ENCODE results near the gene AFF3. TPM values are rescaled to one million over a fixed set of nuclear protein-coding genes. Genes with fewer than 3 reads are reported as not detected.

Gene AFF3
- total and polyA plus RNA-seq, 10 of the 15 experiments (the other 5 are each of a cell fraction or from before 2014, with no cell fraction given), result 0.26 to 5.5 (median 3.0) TPM

- RAD21 ChIA-PET (ENCODE audit: unreplicated experiment), result no interaction called here
- no peaks in the 10 kb centered on the region for H3K36me3 ChIP-seq (ENCODE audit: control insufficient read depth in 2 of 2, insufficient read depth in 2 of 2, low read length in 1 of 2)
- no peaks in the 10 kb centered on the region for H3K79me2 ChIP-seq (ENCODE audit: control insufficient read depth, insufficient read depth, low read length)
- POLR2A ChIA-PET, result no interaction called here
- DNase-seq (ENCODE audit: low read depth, low spot score), result no peak
- H3K9ac ChIP-seq (ENCODE audit: control insufficient read depth, insufficient read depth, low read length), result no peak overlapping the region
- 2% methylated on average over 3 of the region's 3 CpGs for WGBS (ENCODE audit: insufficient coverage, insufficient replicate concordance, low lambda C conversion rate, missing lambda C conversion rate)
- in situ Hi-C loops (cut with MboI) (no loop called here), intact Hi-C loops (cut with micrococcal nuclease; ENCODE audit: unreplicated experiment) (no loop called here)
- SMC1A ChIA-PET (ENCODE audit: uncharacterized antibody, unreplicated experiment), result no interaction called here
- no peaks in the 10 kb centered on the region for H3K27me3 ChIP-seq (replicated peaks in 1 of 2; ENCODE audit: control insufficient read depth in 2 of 2, insufficient read depth in 2 of 2, low read length in 1 of 2)
- H3K4me2 ChIP-seq (ENCODE audit: control insufficient read depth, insufficient read depth), result no peak overlapping the region
- TF ChIP-seq IKZF1 (conservative IDR thresholded peaks at IDR 0.05) (no peak), KLF5 (IDR thresholded peaks at IDR 0.05; ENCODE audit: partially characterized antibody) (no peak), SRF (IDR thresholded peaks at IDR 0.05; ENCODE audit: low read depth in 2 of 2, low read length in 2 of 2) (no peak), ZNF217 (IDR thresholded peaks at IDR 0.05) (no peak), POLR2A (IDR thresholded peaks at IDR 0.05; ENCODE audit: low read depth, low read length) (no peak), E4F1 (IDR thresholded peaks at IDR 0.05; ENCODE audit: borderline replicate concordance, partially characterized antibody) (no peak), CTCF (IDR thresholded peaks at IDR 0.05 in 2 of 3, conservative IDR thresholded peaks at IDR 0.05 in 1 of 3; ENCODE audit: control insufficient read depth in 2 of 3, extremely low read depth in 1 of 3, insufficient read depth in 1 of 3, low read depth in 3 of 3, low read length in 3 of 3) (no peak)
- no peak overlapping the region for H2AFZ ChIP-seq (ENCODE audit: control insufficient read depth, low read depth, low read length)
- no peak for FAIRE-seq
- no peak overlapping the region for H3K27ac ChIP-seq (ENCODE audit: control insufficient read depth, insufficient read depth)
- no peak for ATAC-seq
- CTCF ChIA-PET, result no interaction called here
- no TSS peak for BruUV-seq (replicated peaks)
- H3K4me3 ChIP-seq, result no peak overlapping the region
- no peaks in the 10 kb centered on the region for H4K20me1 ChIP-seq (ENCODE audit: control insufficient read depth, insufficient read depth)
- H3K4me1 ChIP-seq (ENCODE audit: control insufficient read depth, insufficient read depth, low read length), result no peaks in the 10 kb centered on the region
- no peaks in the 10 kb centered on the region for H3K9me3 ChIP-seq (replicated peaks; ENCODE audit: control insufficient read depth, insufficient read depth, low read length)
These were observed 528.4 kb downstream of the AFF3 start for GRCh38 chr2:99613980-99614379.

Data from GM12878 (cell line).